ENCODE data around the gene WDCP.

The WDCP gene

GRCh38 chr2:24048769-24049484 lies 1.7 kb upstream of the WDCP start:
- H3K4ac ChIP-seq (ENCODE audit: low read length): no peak overlapping the region
- no peak overlapping the region for H2BK12ac ChIP-seq (ENCODE audit: low read length)
- peaks cover 4% of the 10 kb centered on the region for H3K79me1 ChIP-seq (ENCODE audit: low read depth, low read length)
- no peak overlapping the region for H3K14ac ChIP-seq (ENCODE audit: low read length)
- H3K9me3 ChIP-seq (replicated peaks in 1 of 2; ENCODE audit: control insufficient read depth in 2 of 2, insufficient read depth in 1 of 2, low read depth in 1 of 2, low read length in 2 of 2): no peaks in the 10 kb centered on the region
- no peak overlapping the region for H2BK5ac ChIP-seq (ENCODE audit: low read length)
- no peak overlapping the region for H3K23ac ChIP-seq (ENCODE audit: low read depth, low read length, poor library complexity)
- H3K4me3 ChIP-seq (ENCODE audit: low read length in 2 of 2): peak overlapping the region; percentile 68 to 73
- H3K4me1 ChIP-seq (ENCODE audit: control insufficient read depth in 2 of 2, insufficient read depth in 1 of 2, low read depth in 1 of 2, low read length in 2 of 2): peaks cover 2 to 5% of the 10 kb centered on the region in 2 donors
- no CpG with 5 or more reads among the region's 23 CpGs for WGBS, 2 donors (ENCODE audit: extremely low coverage in 2 of 2, insufficient read length in 2 of 2, insufficient replicate concordance in 1 of 2)
- no peak overlapping the region for H4K91ac ChIP-seq (ENCODE audit: low read depth, low read length, poor library complexity)
- peaks cover 0 to 3% of the 10 kb centered on the region in 2 donors for H3K36me3 ChIP-seq (replicated peaks in 1 of 2; ENCODE audit: control insufficient read depth in 2 of 2, insufficient read depth in 2 of 2, low read length in 2 of 2)
- H2AK5ac ChIP-seq (ENCODE audit: low read depth, low read length): no peak overlapping the region
- no peak overlapping the region for H2BK120ac ChIP-seq (ENCODE audit: low read depth, low read length)
- peaks cover 0 to 8% (median 0%) of the 10 kb centered on the region in 3 experiments for H3K27me3 ChIP-seq (ENCODE audit: control insufficient read depth in 3 of 3, insufficient read depth in 3 of 3, low read depth in 1 of 3, low read length in 3 of 3)
- H2AFZ ChIP-seq (ENCODE audit: low read length): peak overlapping the region; percentile 98
- DNase-seq (ENCODE audit: low spot score): no peak
- H4K8ac ChIP-seq (ENCODE audit: low read depth, low read length): no peak overlapping the region
- H3K27ac ChIP-seq (replicated peaks; ENCODE audit: low read length): no peak overlapping the region
- peak overlapping the region; percentile 42 for H3K18ac ChIP-seq (ENCODE audit: low read length)
- H2BK15ac ChIP-seq (ENCODE audit: low read length): no peak overlapping the region
- peak overlapping the region; percentile 89 for H3K4me2 ChIP-seq (ENCODE audit: insufficient read depth, low read length, poor library complexity, severe bottlenecking)
- H3K9ac ChIP-seq (ENCODE audit: low read depth, low read length, poor library complexity): no peak overlapping the region

GRCh38 chr2:24047703-24048033 lies 477 bp upstream of the WDCP start:
- no peak for DNase-seq (ENCODE audit: low spot score)
- peak overlapping the region; percentile 74 for H2AFZ ChIP-seq (ENCODE audit: low read length)
- H3K9me3 ChIP-seq (replicated peaks in 1 of 2; ENCODE audit: control insufficient read depth in 2 of 2, insufficient read depth in 1 of 2, low read depth in 1 of 2, low read length in 2 of 2): no peaks in the 10 kb centered on the region
- no peak overlapping the region for H2AK5ac ChIP-seq (ENCODE audit: low read depth, low read length)
- peaks cover 2 to 5% of the 10 kb centered on the region in 2 donors for H3K4me1 ChIP-seq (ENCODE audit: control insufficient read depth in 2 of 2, insufficient read depth in 1 of 2, low read depth in 1 of 2, low read length in 2 of 2)
- peak overlapping the region; percentile 87 for H4K8ac ChIP-seq (ENCODE audit: low read depth, low read length)
- H2BK5ac ChIP-seq (ENCODE audit: low read length): no peak overlapping the region
- H2BK12ac ChIP-seq (ENCODE audit: low read length): no peak overlapping the region
- peaks cover 0 to 8% (median 0%) of the 10 kb centered on the region in 3 experiments for H3K27me3 ChIP-seq (ENCODE audit: control insufficient read depth in 3 of 3, insufficient read depth in 3 of 3, low read depth in 1 of 3, low read length in 3 of 3)
- H3K4me3 ChIP-seq (ENCODE audit: low read length in 2 of 2): peak overlapping the region in 1 of 2 donors; percentile 70
- peak overlapping the region; percentile 29 for H3K4me2 ChIP-seq (ENCODE audit: insufficient read depth, low read length, poor library complexity, severe bottlenecking)
- no peak overlapping the region for H3K9ac ChIP-seq (ENCODE audit: low read depth, low read length, poor library complexity)
- H3K14ac ChIP-seq (ENCODE audit: low read length): no peak overlapping the region
- H3K4ac ChIP-seq (ENCODE audit: low read length): no peak overlapping the region
- H4K91ac ChIP-seq (ENCODE audit: low read depth, low read length, poor library complexity): no peak overlapping the region
- H3K18ac ChIP-seq (ENCODE audit: low read length): no peak overlapping the region
- WGBS, 2 donors (ENCODE audit: extremely low coverage in 2 of 2, insufficient read length in 2 of 2, insufficient replicate concordance in 1 of 2): no CpG with 5 or more reads among the region's 8 CpGs
- H3K23ac ChIP-seq (ENCODE audit: low read depth, low read length, poor library complexity): no peak overlapping the region
- peaks cover 4% of the 10 kb centered on the region for H3K79me1 ChIP-seq (ENCODE audit: low read depth, low read length)
- peaks cover 0 to 11% of the 10 kb centered on the region in 2 donors for H3K36me3 ChIP-seq (replicated peaks in 1 of 2; ENCODE audit: control insufficient read depth in 2 of 2, insufficient read depth in 2 of 2, low read length in 2 of 2)
- no peak overlapping the region for H2BK15ac ChIP-seq (ENCODE audit: low read length)
- no peak overlapping the region for H3K27ac ChIP-seq (replicated peaks; ENCODE audit: low read length)
- H2BK120ac ChIP-seq (ENCODE audit: low read depth, low read length): no peak overlapping the region

GRCh38 chr2:24046599-24046929 lies 627 bp downstream of the WDCP start:
- no peak overlapping the region for H4K8ac ChIP-seq (ENCODE audit: low read depth, low read length)
- no peak overlapping the region for H3K9ac ChIP-seq (ENCODE audit: low read depth, low read length, poor library complexity)
- no peak overlapping the region for H3K18ac ChIP-seq (ENCODE audit: low read length)
- peaks cover 4% of the 10 kb centered on the region for H3K79me1 ChIP-seq (ENCODE audit: low read depth, low read length)
- peaks cover 2 to 5% of the 10 kb centered on the region in 2 donors for H3K4me1 ChIP-seq (ENCODE audit: control insufficient read depth in 2 of 2, insufficient read depth in 1 of 2, low read depth in 1 of 2, low read length in 2 of 2)
- peak overlapping the region; percentile 70 to 92 for H3K4me3 ChIP-seq (ENCODE audit: low read length in 2 of 2)
- H2BK120ac ChIP-seq (ENCODE audit: low read depth, low read length): no peak overlapping the region
- no peak overlapping the region for H3K14ac ChIP-seq (ENCODE audit: low read length)
- no peak overlapping the region for H2BK5ac ChIP-seq (ENCODE audit: low read length)
- H2BK15ac ChIP-seq (ENCODE audit: low read length): no peak overlapping the region
- H2BK12ac ChIP-seq (ENCODE audit: low read length): no peak overlapping the region
- no peak overlapping the region for H2AFZ ChIP-seq (ENCODE audit: low read length)
- H3K4ac ChIP-seq (ENCODE audit: low read length): no peak overlapping the region
- no peak overlapping the region for H4K91ac ChIP-seq (ENCODE audit: low read depth, low read length, poor library complexity)
- H3K9me3 ChIP-seq (replicated peaks in 1 of 2; ENCODE audit: control insufficient read depth in 2 of 2, insufficient read depth in 1 of 2, low read depth in 1 of 2, low read length in 2 of 2): no peaks in the 10 kb centered on the region
- peaks cover 0 to 11% of the 10 kb centered on the region in 2 donors for H3K36me3 ChIP-seq (replicated peaks in 1 of 2; ENCODE audit: control insufficient read depth in 2 of 2, insufficient read depth in 2 of 2, low read length in 2 of 2)
- H2AK5ac ChIP-seq (ENCODE audit: low read depth, low read length): no peak overlapping the region
- H3K27me3 ChIP-seq (ENCODE audit: control insufficient read depth in 3 of 3, insufficient read depth in 3 of 3, low read depth in 1 of 3, low read length in 3 of 3): peaks cover 0 to 8% (median 0%) of the 10 kb centered on the region in 3 experiments
- no CpG with 5 or more reads among the region's 2 CpGs for WGBS, 2 donors (ENCODE audit: extremely low coverage in 2 of 2, insufficient read length in 2 of 2, insufficient replicate concordance in 1 of 2)
- no peak for DNase-seq (ENCODE audit: low spot score)
- H3K23ac ChIP-seq (ENCODE audit: low read depth, low read length, poor library complexity): no peak overlapping the region
- peak overlapping the region; percentile 73 for H3K4me2 ChIP-seq (ENCODE audit: insufficient read depth, low read length, poor library complexity, severe bottlenecking)
- H3K27ac ChIP-seq (replicated peaks; ENCODE audit: low read length): no peak overlapping the region

- WGBS, 2 donors (ENCODE audit: extremely low coverage in 2 of 2, insufficient read length in 2 of 2, insufficient replicate concordance in 1 of 2): no CpG with 5 or more reads among the region's 11 CpGs
These were observed 1.4 kb downstream of the WDCP start for GRCh38 chr2:24045511-24046508.

More at GRCh38 chr2:24045511-24046508, 1.4 kb downstream of the WDCP start:
- no peak overlapping the region for H4K8ac ChIP-seq (ENCODE audit: low read depth, low read length)
- no peak overlapping the region for H2AFZ ChIP-seq (ENCODE audit: low read length)
- no peak overlapping the region for H2BK12ac ChIP-seq (ENCODE audit: low read length)
- H3K9ac ChIP-seq (ENCODE audit: low read depth, low read length, poor library complexity): no peak overlapping the region
- H3K4me2 ChIP-seq (ENCODE audit: insufficient read depth, low read length, poor library complexity, severe bottlenecking): peak overlapping the region; percentile 33
- no peak overlapping the region for H2BK15ac ChIP-seq (ENCODE audit: low read length)
- H3K9me3 ChIP-seq (replicated peaks in 1 of 2; ENCODE audit: control insufficient read depth in 2 of 2, insufficient read depth in 1 of 2, low read depth in 1 of 2, low read length in 2 of 2): no peaks in the 10 kb centered on the region
- no peak overlapping the region for H2AK5ac ChIP-seq (ENCODE audit: low read depth, low read length)
- no peak overlapping the region for H4K91ac ChIP-seq (ENCODE audit: low read depth, low read length, poor library complexity)
- no peak overlapping the region for H3K27ac ChIP-seq (replicated peaks; ENCODE audit: low read length)
- H2BK120ac ChIP-seq (ENCODE audit: low read depth, low read length): no peak overlapping the region
- H3K23ac ChIP-seq (ENCODE audit: low read depth, low read length, poor library complexity): no peak overlapping the region
- peak overlapping the region in 1 of 2 donors; percentile 70 for H3K4me3 ChIP-seq (ENCODE audit: low read length in 2 of 2)
- H3K27me3 ChIP-seq (ENCODE audit: control insufficient read depth in 3 of 3, insufficient read depth in 3 of 3, low read depth in 1 of 3, low read length in 3 of 3): peaks cover 0 to 8% (median 0%) of the 10 kb centered on the region in 3 experiments
- H3K36me3 ChIP-seq (replicated peaks in 1 of 2; ENCODE audit: control insufficient read depth in 2 of 2, insufficient read depth in 2 of 2, low read length in 2 of 2): peaks cover 0 to 15% of the 10 kb centered on the region in 2 donors
- DNase-seq (ENCODE audit: low spot score): no peak
- no peak overlapping the region for H3K14ac ChIP-seq (ENCODE audit: low read length)
- no peak overlapping the region for H3K4ac ChIP-seq (ENCODE audit: low read length)
- no peak overlapping the region for H2BK5ac ChIP-seq (ENCODE audit: low read length)
- peaks cover 4% of the 10 kb centered on the region for H3K79me1 ChIP-seq (ENCODE audit: low read depth, low read length)
- peaks cover 2 to 5% of the 10 kb centered on the region in 2 donors for H3K4me1 ChIP-seq (ENCODE audit: control insufficient read depth in 2 of 2, insufficient read depth in 1 of 2, low read depth in 1 of 2, low read length in 2 of 2)
- no peak overlapping the region for H3K18ac ChIP-seq (ENCODE audit: low read length)

Data from neuronal stem cell (in vitro differentiated cells).